Medulla oblongata (tissue), 1 donor: ENCODE data around the gene ST7.
"Not testable (repeated sequence)": the region's sequence is repeated elsewhere in the genome, so short reads cannot be mapped to it uniquely, and the experiment has no call there.

Experiments used
- DNase-seq: peaks from one replicate; pipeline ENCODE4 v3.0.0-alpha.2; 2015; ENCODE audit errors: extremely low spot score

ST7 gene

GRCh38 chr7:116950889-116951351, 2.4 kb upstream of the ST7 start:
- no peak for DNase-seq

- no peak for DNase-seq
Measured at GRCh38 chr7:116951366-116952292, 1.7 kb upstream of the ST7 start.

GRCh38 chr7:116952635-116953371, 498 bp upstream of the ST7 start:
- peak; percentile 48 for DNase-seq

GRCh38 chr7:116953906-116954838, 871 bp downstream of the ST7 start:
- peak; percentile 72 for DNase-seq

GRCh38 chr7:116955340-116955739, 2.0 kb downstream of the ST7 start:
- DNase-seq = peak; percentile 21

- peak; percentile 42 for DNase-seq
Measured at GRCh38 chr7:116955801-116956476, 2.6 kb downstream of the ST7 start.

GRCh38 chr7:116956477-116956804, 3.1 kb downstream of the ST7 start:
- DNase-seq = no peak

- DNase-seq = no peak
Measured at GRCh38 chr7:116957874-116958273, 4.6 kb downstream of the ST7 start.

- DNase-seq = not testable (repeated sequence)
Measured at GRCh38 chr7:116961966-116962673, 8.8 kb downstream of the ST7 start.

GRCh38 chr7:116963234-116963633, 9.9 kb downstream of the ST7 start:
- DNase-seq = no peak

- DNase-seq = no peak
Measured at GRCh38 chr7:116966601-116967000, 13.3 kb downstream of the ST7 start.

GRCh38 chr7:116967254-116967922, 14.1 kb downstream of the ST7 start:
- DNase-seq = no peak

- DNase-seq = no peak
Measured at GRCh38 chr7:116967983-116968382, 14.7 kb downstream of the ST7 start.

- no peak for DNase-seq
Measured at GRCh38 chr7:116968631-116969030, 15.3 kb downstream of the ST7 start.

GRCh38 chr7:116969371-116969902, 16.1 kb downstream of the ST7 start:
- DNase-seq = peak; percentile 29

- DNase-seq = no peak
Measured at GRCh38 chr7:116970238-116970910, 17.1 kb downstream of the ST7 start.

- DNase-seq = not testable (repeated sequence)
Measured at GRCh38 chr7:116971153-116971552, 17.9 kb downstream of the ST7 start.

GRCh38 chr7:116971869-116972268, 18.6 kb downstream of the ST7 start:
- no peak for DNase-seq

- not testable (repeated sequence) for DNase-seq
Measured at GRCh38 chr7:116975024-116975423, 21.7 kb downstream of the ST7 start.
